ENCODE measurements around the gene LSM4.

The LSM4 gene

GRCh38 chr19:18271433-18271841 is 51.4 kb downstream of the LSM4 start:
- DNase-seq (no peak), ATAC-seq (no peak)
- peaks cover 3% of the 10 kb centered on the region for H3K36me3 Mint-ChIP-seq (ENCODE audit: low read depth)
- peaks cover 17% of the 10 kb centered on the region for H3K4me1 Mint-ChIP-seq
- peak overlapping the region; percentile 39 for H3K27ac Mint-ChIP-seq
- H3K4me3 Mint-ChIP-seq, result no peak overlapping the region
- no peaks in the 10 kb centered on the region for H3K9me3 Mint-ChIP-seq
- no peaks in the 10 kb centered on the region for H3K27me3 Mint-ChIP-seq

GRCh38 chr19:18270326-18270725 is 52.5 kb downstream of the LSM4 start:
- H3K36me3 Mint-ChIP-seq (ENCODE audit: low read depth), result no peaks in the 10 kb centered on the region
- DNase-seq, result no peak
- no peaks in the 10 kb centered on the region for H3K9me3 Mint-ChIP-seq
- ATAC-seq, result no peak
- H3K4me1 Mint-ChIP-seq, result peaks cover 10% of the 10 kb centered on the region
- H3K27me3 Mint-ChIP-seq, result no peaks in the 10 kb centered on the region
- H3K27ac Mint-ChIP-seq, result no peak overlapping the region
- no peak overlapping the region for H3K4me3 Mint-ChIP-seq

GRCh38 chr19:18269070-18269723 is 53.7 kb downstream of the LSM4 start:
- H3K27ac Mint-ChIP-seq, result no peak overlapping the region
- ATAC-seq, result no peak

GRCh38 chr19:18266771-18267686 is 55.8 kb downstream of the LSM4 start:
- Mint-ChIP-seq H3K4me1 (no peaks in the 10 kb centered on the region), H3K4me3 (no peak overlapping the region), H3K27ac (no peak overlapping the region), H3K9me3 (no peaks in the 10 kb centered on the region), H3K27me3 (no peaks in the 10 kb centered on the region), H3K36me3 (ENCODE audit: low read depth) (no peaks in the 10 kb centered on the region)
- ATAC-seq (no peak), DNase-seq (no peak)

More at GRCh38 chr19:18269070-18269723, 53.7 kb downstream of the LSM4 start:
- Mint-ChIP-seq H3K4me1 (no peaks in the 10 kb centered on the region), H3K36me3 (ENCODE audit: low read depth) (no peaks in the 10 kb centered on the region), H3K9me3 (no peaks in the 10 kb centered on the region), H3K27me3 (no peaks in the 10 kb centered on the region), H3K4me3 (no peak overlapping the region)
- no peak for DNase-seq

- no peaks in the 10 kb centered on the region for H3K27me3 Mint-ChIP-seq
- no peak overlapping the region for H3K4me3 Mint-ChIP-seq
- H3K9me3 Mint-ChIP-seq, result no peaks in the 10 kb centered on the region
- ATAC-seq (no peak), DNase-seq (no peak)
- no peaks in the 10 kb centered on the region for H3K4me1 Mint-ChIP-seq
- no peak overlapping the region for H3K27ac Mint-ChIP-seq
- H3K36me3 Mint-ChIP-seq (ENCODE audit: low read depth), result no peaks in the 10 kb centered on the region
Measured at GRCh38 chr19:18265582-18265981, 57.3 kb downstream of the LSM4 start.

GRCh38 chr19:18264971-18265540 is 57.8 kb downstream of the LSM4 start:
- H3K4me3 Mint-ChIP-seq, result no peak overlapping the region
- H3K27me3 Mint-ChIP-seq, result no peaks in the 10 kb centered on the region
- H3K36me3 Mint-ChIP-seq (ENCODE audit: low read depth), result no peaks in the 10 kb centered on the region

GRCh38 chr19:18264137-18264854 is 58.6 kb downstream of the LSM4 start:
- H3K9me3 Mint-ChIP-seq, result no peaks in the 10 kb centered on the region
- H3K4me1 Mint-ChIP-seq, result no peaks in the 10 kb centered on the region
- ATAC-seq (no peak), DNase-seq (no peak)
- H3K36me3 Mint-ChIP-seq (ENCODE audit: low read depth), result no peaks in the 10 kb centered on the region
- no peak overlapping the region for H3K27ac Mint-ChIP-seq
- no peaks in the 10 kb centered on the region for H3K27me3 Mint-ChIP-seq
- H3K4me3 Mint-ChIP-seq, result no peak overlapping the region

More at GRCh38 chr19:18264971-18265540, 57.8 kb downstream of the LSM4 start:
- no peak overlapping the region for H3K27ac Mint-ChIP-seq
- DNase-seq (no peak), ATAC-seq (no peak)
- no peaks in the 10 kb centered on the region for H3K9me3 Mint-ChIP-seq
- no peaks in the 10 kb centered on the region for H3K4me1 Mint-ChIP-seq

- no peaks in the 10 kb centered on the region for H3K9me3 Mint-ChIP-seq
- H3K36me3 Mint-ChIP-seq (ENCODE audit: low read depth), result no peaks in the 10 kb centered on the region
- no peak overlapping the region for H3K4me3 Mint-ChIP-seq
- H3K27ac Mint-ChIP-seq, result no peak overlapping the region
- ATAC-seq, result no peak
- no peaks in the 10 kb centered on the region for H3K4me1 Mint-ChIP-seq
- H3K27me3 Mint-ChIP-seq, result no peaks in the 10 kb centered on the region
- no peak for DNase-seq
Measured at GRCh38 chr19:18263324-18264136, 59.3 kb downstream of the LSM4 start.

GRCh38 chr19:18262917-18263316 is 60.0 kb downstream of the LSM4 start:
- Mint-ChIP-seq H3K27me3 (no peaks in the 10 kb centered on the region), H3K9me3 (no peaks in the 10 kb centered on the region), H3K4me3 (no peak overlapping the region), H3K27ac (no peak overlapping the region), H3K36me3 (ENCODE audit: low read depth) (no peaks in the 10 kb centered on the region), H3K4me1 (no peaks in the 10 kb centered on the region)
- DNase-seq (no peak), ATAC-seq (no peak)

- H3K9me3 Mint-ChIP-seq, result no peaks in the 10 kb centered on the region
- no peak overlapping the region for H3K4me3 Mint-ChIP-seq
- DNase-seq (no peak), ATAC-seq (no peak)
- H3K36me3 Mint-ChIP-seq (ENCODE audit: low read depth), result no peaks in the 10 kb centered on the region
- H3K27ac Mint-ChIP-seq, result no peak overlapping the region
- H3K4me1 Mint-ChIP-seq, result no peaks in the 10 kb centered on the region
- H3K27me3 Mint-ChIP-seq, result no peaks in the 10 kb centered on the region
Measured at GRCh38 chr19:18262144-18262543, 60.7 kb downstream of the LSM4 start.

- no peaks in the 10 kb centered on the region for H3K36me3 Mint-ChIP-seq (ENCODE audit: low read depth)
- H3K9me3 Mint-ChIP-seq, result no peaks in the 10 kb centered on the region
- H3K27me3 Mint-ChIP-seq, result no peaks in the 10 kb centered on the region
- DNase-seq, result no peak
- ATAC-seq, result no peak
- H3K4me1 Mint-ChIP-seq, result no peaks in the 10 kb centered on the region
- no peak overlapping the region for H3K27ac Mint-ChIP-seq
- H3K4me3 Mint-ChIP-seq, result no peak overlapping the region
Measured at GRCh38 chr19:18261474-18261873, 61.4 kb downstream of the LSM4 start.

GRCh38 chr19:18259893-18260292 is 63.0 kb downstream of the LSM4 start:
- Mint-ChIP-seq H3K36me3 (ENCODE audit: low read depth) (no peaks in the 10 kb centered on the region), H3K27me3 (peaks cover 5% of the 10 kb centered on the region), H3K4me1 (no peaks in the 10 kb centered on the region), H3K9me3 (no peaks in the 10 kb centered on the region), H3K27ac (no peak overlapping the region), H3K4me3 (no peak overlapping the region)
- no peak for ATAC-seq
- DNase-seq, result no peak

GRCh38 chr19:18257503-18258470 is 65.1 kb downstream of the LSM4 start:
- Mint-ChIP-seq H3K36me3 (ENCODE audit: low read depth) (no peaks in the 10 kb centered on the region), H3K4me1 (peaks cover 3% of the 10 kb centered on the region), H3K4me3 (no peak overlapping the region), H3K27me3 (peaks cover 20% of the 10 kb centered on the region), H3K27ac (no peak overlapping the region), H3K9me3 (no peaks in the 10 kb centered on the region)
- DNase-seq (no peak), ATAC-seq (no peak)

All from activated naive CD8-positive, alpha-beta T cell treated with anti-CD3 and anti-CD28 coated beads, Interleukin-2, amount 50 U/mL, for 24 hours (primary cell).